GM12875 (cell line): ENCODE data around the gene RASGRF2.

Experiments used
- H3K4me3 ChIP-seq: one replicate; pipeline ENCODE4 v1.5.1; 2011; ENCODE audit warnings: low read depth, low read length, control low read depth
- TF ChIP-seq, protein P1 (sequence below): IDR thresholded peaks from 2 replicates; pipeline ENCODE4 v1.5.1; 2011; ENCODE audit warnings: low read depth, mild to moderate bottlenecking, control low read depth, inconsistent platforms, low read length, moderate library complexity, borderline replicate concordance; ENCODE audit not compliant: insufficient read depth

Gene RASGRF2

GRCh38 chr5:81164476-81164875 lies 204.3 kb downstream of the RASGRF2 start:
- no peak overlapping the region for H3K4me3 ChIP-seq
- TF ChIP-seq, protein P1, sequence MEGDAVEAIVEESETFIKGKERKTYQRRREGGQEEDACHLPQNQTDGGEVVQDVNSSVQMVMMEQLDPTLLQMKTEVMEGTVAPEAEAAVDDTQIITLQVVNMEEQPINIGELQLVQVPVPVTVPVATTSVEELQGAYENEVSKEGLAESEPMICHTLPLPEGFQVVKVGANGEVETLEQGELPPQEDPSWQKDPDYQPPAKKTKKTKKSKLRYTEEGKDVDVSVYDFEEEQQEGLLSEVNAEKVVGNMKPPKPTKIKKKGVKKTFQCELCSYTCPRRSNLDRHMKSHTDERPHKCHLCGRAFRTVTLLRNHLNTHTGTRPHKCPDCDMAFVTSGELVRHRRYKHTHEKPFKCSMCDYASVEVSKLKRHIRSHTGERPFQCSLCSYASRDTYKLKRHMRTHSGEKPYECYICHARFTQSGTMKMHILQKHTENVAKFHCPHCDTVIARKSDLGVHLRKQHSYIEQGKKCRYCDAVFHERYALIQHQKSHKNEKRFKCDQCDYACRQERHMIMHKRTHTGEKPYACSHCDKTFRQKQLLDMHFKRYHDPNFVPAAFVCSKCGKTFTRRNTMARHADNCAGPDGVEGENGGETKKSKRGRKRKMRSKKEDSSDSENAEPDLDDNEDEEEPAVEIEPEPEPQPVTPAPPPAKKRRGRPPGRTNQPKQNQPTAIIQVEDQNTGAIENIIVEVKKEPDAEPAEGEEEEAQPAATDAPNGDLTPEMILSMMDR, result no peak

GRCh38 chr5:81164936-81165335 lies 204.8 kb downstream of the RASGRF2 start:
- no peak overlapping the region for H3K4me3 ChIP-seq
- TF ChIP-seq, protein P1, result no peak

DNA sequence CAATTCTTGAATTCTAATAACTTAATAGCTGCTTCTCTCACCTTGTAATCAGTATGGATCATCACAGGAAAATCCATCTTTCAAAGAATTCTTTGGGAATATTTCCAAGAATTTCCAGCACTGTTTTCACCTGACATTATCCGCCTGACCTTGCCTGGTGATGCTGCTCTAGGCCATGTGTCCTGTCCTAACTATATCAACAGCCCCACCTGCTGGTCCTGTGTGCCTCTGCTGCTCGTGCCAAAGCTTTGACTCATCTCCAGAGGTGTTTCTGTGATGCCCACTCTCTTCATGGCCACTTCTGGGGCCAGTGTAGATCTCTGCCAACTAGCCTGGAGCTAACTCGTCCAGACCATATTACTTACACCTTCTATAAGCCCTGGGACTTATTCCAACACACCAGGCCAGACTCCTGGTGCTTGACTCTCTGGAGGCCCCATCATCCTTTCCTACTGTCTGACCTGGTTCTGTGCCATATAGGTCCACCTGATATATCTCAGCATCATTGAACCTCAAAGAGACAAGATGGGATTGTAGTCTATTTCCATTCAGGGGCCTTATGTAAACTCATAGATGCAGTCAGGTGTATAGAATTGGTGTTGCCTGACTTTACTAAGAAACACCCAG lies 205.4 kb downstream of the RASGRF2 start:
- no peak overlapping the region for H3K4me3 ChIP-seq
- TF ChIP-seq, protein P1, result peak; percentile 87

- TF ChIP-seq, protein P1, result no peak
- H3K4me3 ChIP-seq, result no peak overlapping the region
Observed at GRCh38 chr5:81166430-81166829, 206.3 kb downstream of the RASGRF2 start.

- TF ChIP-seq, protein P1, result no peak
- H3K4me3 ChIP-seq, result no peak overlapping the region
Observed at GRCh38 chr5:81167078-81167477, 206.9 kb downstream of the RASGRF2 start.

DNA sequence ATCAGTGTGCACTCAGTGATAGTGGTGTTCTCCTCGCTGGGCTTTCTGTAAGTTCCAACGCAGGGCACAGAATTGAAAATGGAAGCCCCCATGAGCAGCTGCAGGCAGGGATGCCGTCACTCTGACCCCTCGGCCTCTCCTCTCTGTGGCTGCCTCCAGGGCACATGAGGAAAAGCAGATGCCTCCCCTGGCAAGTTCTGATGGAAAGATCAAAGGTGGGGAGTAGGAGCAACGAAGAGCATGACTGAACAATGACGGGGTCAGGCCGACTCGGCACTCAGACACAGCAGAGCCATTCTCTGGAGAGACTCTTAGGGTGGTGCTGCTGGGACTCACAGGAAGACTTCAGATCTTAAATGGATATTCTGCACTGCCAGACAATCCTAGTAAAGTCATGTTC lies 207.4 kb downstream of the RASGRF2 start:
- no peak overlapping the region for H3K4me3 ChIP-seq
- TF ChIP-seq, protein P1, result no peak

DNA sequence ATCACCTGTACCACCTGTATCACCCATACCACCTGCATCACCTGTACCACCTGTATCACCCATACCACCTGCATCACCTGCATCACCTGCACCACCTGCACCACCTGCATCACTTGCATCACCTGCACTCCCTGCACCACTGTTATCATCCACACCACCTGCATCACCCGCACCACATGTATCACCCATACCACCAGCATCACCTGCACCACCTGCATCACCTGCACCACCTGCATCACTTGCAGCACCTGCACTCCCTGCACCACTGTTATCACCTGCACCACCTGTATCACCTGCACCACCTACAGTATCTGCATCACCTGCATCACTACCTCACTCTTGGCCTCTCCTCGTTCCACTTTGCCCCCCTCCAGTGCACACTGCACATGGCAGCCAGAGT lies 209.8 kb downstream of the RASGRF2 start:
- no peak overlapping the region for H3K4me3 ChIP-seq
- TF ChIP-seq, protein P1, result no peak
